ENCODE results near the gene MYLK. TPM values are rescaled to one million over a fixed set of nuclear protein-coding genes. Genes with fewer than 3 reads are reported as not detected.

The MYLK gene
- total RNA-seq, 1 donor from 2014 or later: 4.3 TPM

GRCh38 chr3:123765475-123766128 lies 118.5 kb downstream of the MYLK start:
- Mint-ChIP-seq H3K9me3 (ENCODE audit: unreplicated experiment) (no peaks in the 10 kb centered on the region), H3K4me1 (ENCODE audit: low read depth, unreplicated experiment) (peaks cover 2% of the 10 kb centered on the region), H3K4me3 (ENCODE audit: unreplicated experiment) (no peak overlapping the region), H3K27ac (ENCODE audit: unreplicated experiment) (no peak overlapping the region), H3K36me3 (ENCODE audit: unreplicated experiment) (no peaks in the 10 kb centered on the region), H3K27me3 (ENCODE audit: unreplicated experiment) (no peaks in the 10 kb centered on the region)
- no peak for DNase-seq
- no peak for TF ChIP-seq CTCF (IDR thresholded peaks at IDR 0.05; ENCODE audit: partially characterized antibody, unreplicated experiment)

GRCh38 chr3:123764647-123765046 lies 119.5 kb downstream of the MYLK start:
- H3K4me1 Mint-ChIP-seq (ENCODE audit: low read depth, unreplicated experiment): peaks cover 2% of the 10 kb centered on the region
- no peaks in the 10 kb centered on the region for H3K9me3 Mint-ChIP-seq (ENCODE audit: unreplicated experiment)
- no peak overlapping the region for H3K4me3 Mint-ChIP-seq (ENCODE audit: unreplicated experiment)
- H3K36me3 Mint-ChIP-seq (ENCODE audit: unreplicated experiment): no peaks in the 10 kb centered on the region
- no peak overlapping the region for H3K27ac Mint-ChIP-seq (ENCODE audit: unreplicated experiment)
- no peak for DNase-seq
- no peaks in the 10 kb centered on the region for H3K27me3 Mint-ChIP-seq (ENCODE audit: unreplicated experiment)
- no peak for TF ChIP-seq CTCF (IDR thresholded peaks at IDR 0.05; ENCODE audit: partially characterized antibody, unreplicated experiment)

GRCh38 chr3:123762805-123763204 lies 121.3 kb downstream of the MYLK start:
- no peak overlapping the region for H3K27ac Mint-ChIP-seq (ENCODE audit: unreplicated experiment)
- H3K36me3 Mint-ChIP-seq (ENCODE audit: unreplicated experiment): no peaks in the 10 kb centered on the region
- H3K9me3 Mint-ChIP-seq (ENCODE audit: unreplicated experiment): no peaks in the 10 kb centered on the region
- no peak for DNase-seq
- no peak overlapping the region for H3K4me3 Mint-ChIP-seq (ENCODE audit: unreplicated experiment)
- peaks cover 13% of the 10 kb centered on the region for H3K4me1 Mint-ChIP-seq (ENCODE audit: low read depth, unreplicated experiment)
- TF ChIP-seq CTCF (IDR thresholded peaks at IDR 0.05; ENCODE audit: partially characterized antibody, unreplicated experiment): no peak
- no peaks in the 10 kb centered on the region for H3K27me3 Mint-ChIP-seq (ENCODE audit: unreplicated experiment)

GRCh38 chr3:123760817-123761216 lies 123.3 kb downstream of the MYLK start:
- Mint-ChIP-seq H3K9me3 (ENCODE audit: unreplicated experiment) (no peaks in the 10 kb centered on the region), H3K27me3 (ENCODE audit: unreplicated experiment) (no peaks in the 10 kb centered on the region), H3K4me3 (ENCODE audit: unreplicated experiment) (no peak overlapping the region), H3K4me1 (ENCODE audit: low read depth, unreplicated experiment) (peaks cover 15% of the 10 kb centered on the region), H3K36me3 (ENCODE audit: unreplicated experiment) (no peaks in the 10 kb centered on the region), H3K27ac (ENCODE audit: unreplicated experiment) (no peak overlapping the region)
- DNase-seq: no peak
- no peak for TF ChIP-seq CTCF (IDR thresholded peaks at IDR 0.05; ENCODE audit: partially characterized antibody, unreplicated experiment)

- TF ChIP-seq CTCF (IDR thresholded peaks at IDR 0.05; ENCODE audit: partially characterized antibody, unreplicated experiment): no peak
- Mint-ChIP-seq H3K9me3 (ENCODE audit: unreplicated experiment) (no peaks in the 10 kb centered on the region), H3K27ac (ENCODE audit: unreplicated experiment) (no peak overlapping the region), H3K36me3 (ENCODE audit: unreplicated experiment) (no peaks in the 10 kb centered on the region), H3K4me1 (ENCODE audit: low read depth, unreplicated experiment) (peaks cover 15% of the 10 kb centered on the region), H3K27me3 (ENCODE audit: unreplicated experiment) (no peaks in the 10 kb centered on the region), H3K4me3 (ENCODE audit: unreplicated experiment) (no peak overlapping the region)
- DNase-seq: no peak
Observed at GRCh38 chr3:123759871-123760270, 124.3 kb downstream of the MYLK start.
